GM18517 (cell line): ENCODE measurements around the gene NAP1L1.

Experiments
- ATAC-seq: cut with Tn5 transposase; IDR thresholded peaks from one replicate; pipeline ENCODE4 v1.9.1; 2021; ENCODE audit warnings: mild to moderate bottlenecking, moderate library complexity; ENCODE audit not compliant: unreplicated experiment

The NAP1L1 gene

GRCh38 chr12:76041406-76041805, 43.1 kb downstream of the NAP1L1 start:
- no peak for ATAC-seq

GRCh38 chr12:76040461-76040860, 44.0 kb downstream of the NAP1L1 start:
- ATAC-seq = no peak

DNA sequence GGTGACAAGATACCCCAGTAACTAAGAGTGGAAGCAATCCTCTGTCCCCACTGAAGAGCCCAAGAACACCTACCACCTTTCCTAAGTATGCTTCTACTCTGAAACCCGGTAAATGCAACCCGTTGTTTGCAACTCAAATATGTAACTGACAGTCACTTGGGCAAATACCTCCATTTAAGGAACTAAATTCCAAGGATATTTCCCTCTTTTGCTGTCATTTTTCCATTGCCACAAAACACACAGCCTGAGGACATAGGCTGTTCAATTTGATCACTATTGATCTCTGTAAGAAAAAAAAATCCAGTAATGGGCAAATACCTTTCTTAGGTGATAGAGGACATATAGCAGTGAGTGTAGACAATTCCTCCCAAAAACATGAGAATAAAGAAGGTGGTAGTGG, 46.3 kb downstream of the NAP1L1 start:
- ATAC-seq = no peak

DNA sequence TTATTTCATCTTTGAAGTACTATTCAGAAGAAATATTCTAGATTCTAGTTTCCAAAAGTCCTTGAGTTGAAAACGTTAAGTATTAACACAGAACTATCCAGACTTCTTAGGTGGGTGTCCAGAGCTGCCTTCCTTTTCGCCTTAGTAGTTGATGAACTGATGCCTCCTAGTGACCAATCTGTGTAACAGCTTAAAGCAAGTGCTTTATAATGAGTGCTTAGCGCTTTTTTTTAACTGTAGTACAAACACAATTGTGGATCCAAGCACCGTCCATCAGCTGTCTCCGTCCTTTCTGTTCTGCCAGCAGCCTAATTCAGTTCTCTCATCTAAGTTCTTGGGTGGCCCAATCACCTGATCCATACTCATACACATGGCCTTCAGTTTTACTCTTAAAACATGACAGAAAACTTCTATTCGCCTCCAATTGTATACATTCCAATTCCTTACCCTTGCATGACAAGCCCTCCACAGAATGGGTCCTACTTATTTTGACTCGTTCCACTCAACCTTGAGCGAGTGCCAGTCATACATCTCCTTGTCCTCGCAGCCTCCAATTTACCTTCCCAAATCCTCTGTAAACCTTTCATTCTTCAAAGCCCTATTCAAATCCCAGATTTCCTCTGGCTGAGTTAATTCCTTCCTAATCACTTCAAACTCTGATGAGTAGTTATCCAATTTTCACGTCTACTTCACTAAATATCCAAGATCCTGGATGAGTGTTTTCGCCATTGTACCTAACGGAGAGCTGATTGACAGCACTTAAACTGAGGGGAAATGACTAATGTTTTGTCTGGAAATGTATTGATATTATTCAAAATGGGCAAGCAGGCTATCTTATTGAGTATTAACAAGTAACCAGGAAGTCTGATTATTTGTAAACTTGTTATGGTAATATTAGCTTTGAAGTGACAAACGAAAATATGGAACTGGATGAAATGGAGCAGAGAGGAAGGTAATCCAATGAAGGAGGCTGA, 47.1 kb downstream of the NAP1L1 start:
- ATAC-seq = peak; percentile 68

DNA sequence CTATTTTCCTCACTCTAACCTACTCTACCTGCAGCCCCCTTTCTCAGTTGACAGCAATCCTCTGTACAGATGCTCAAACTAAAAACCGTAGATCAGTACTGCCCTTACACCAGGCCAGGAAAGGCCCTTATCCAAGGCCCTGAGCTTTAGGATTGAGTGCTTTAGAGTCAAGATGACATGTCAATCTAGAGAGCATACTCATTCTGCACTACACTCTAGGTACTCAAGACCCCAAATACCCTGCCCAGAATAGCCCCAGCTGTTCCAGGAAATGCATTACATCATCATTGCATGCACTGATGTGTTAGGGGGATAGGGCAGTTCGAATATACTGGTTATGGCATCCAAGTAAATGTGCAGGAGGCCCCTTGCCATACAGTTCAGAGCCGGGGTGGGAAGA, 49.4 kb downstream of the NAP1L1 start:
- no peak for ATAC-seq

DNA sequence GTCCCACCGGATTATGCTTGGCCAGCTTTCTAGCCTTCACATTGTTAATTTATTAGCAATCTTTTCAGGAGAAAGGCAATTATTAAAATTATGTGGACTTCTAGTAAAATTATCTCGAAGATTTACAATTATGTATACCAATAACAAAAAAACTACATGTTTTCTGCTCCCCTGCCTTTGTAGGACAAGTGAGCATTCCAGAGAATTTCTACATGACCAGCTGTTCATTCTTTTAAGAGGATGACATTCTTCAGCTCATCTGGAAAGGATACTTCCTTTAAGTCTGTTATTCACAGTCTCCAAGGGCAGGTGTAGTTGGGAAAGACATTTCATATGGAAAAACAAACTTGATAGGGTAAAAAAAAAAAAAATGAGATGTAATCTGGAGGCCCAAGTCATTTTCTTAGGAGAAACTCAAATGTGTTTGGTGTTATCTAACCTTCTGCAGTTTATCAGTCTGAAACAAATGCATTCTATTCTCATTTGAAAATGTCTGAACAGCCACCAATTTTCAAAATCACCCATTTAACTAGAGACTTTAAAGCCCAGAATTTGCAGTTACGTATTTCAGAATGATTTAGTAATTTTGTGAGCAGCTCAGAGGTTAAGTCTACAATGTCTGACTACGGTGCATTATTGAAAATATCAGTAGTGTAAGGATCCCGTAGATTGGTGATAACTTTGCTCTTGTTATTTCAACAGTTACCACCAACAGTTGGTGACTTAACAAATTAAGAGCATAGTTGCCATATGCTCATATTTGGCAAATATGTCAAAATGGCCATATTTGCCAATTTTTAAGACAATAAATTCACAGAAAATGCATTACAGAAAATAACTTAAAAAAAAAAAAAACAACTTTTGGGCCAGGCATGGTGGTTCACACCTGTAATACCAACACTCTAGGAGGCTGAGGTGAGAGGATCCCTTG, 51.1 kb downstream of the NAP1L1 start:
- ATAC-seq = no peak

GRCh38 chr12:76032043-76032981, 52.2 kb downstream of the NAP1L1 start:
- ATAC-seq = peak; percentile 35

GRCh38 chr12:76031414-76032042, 53.0 kb downstream of the NAP1L1 start, which contains the start of gene PHLDA1:
TSS of gene PHLDA1 (minus strand) at chr12:76031776.
- ATAC-seq = peak; percentile 73

DNA sequence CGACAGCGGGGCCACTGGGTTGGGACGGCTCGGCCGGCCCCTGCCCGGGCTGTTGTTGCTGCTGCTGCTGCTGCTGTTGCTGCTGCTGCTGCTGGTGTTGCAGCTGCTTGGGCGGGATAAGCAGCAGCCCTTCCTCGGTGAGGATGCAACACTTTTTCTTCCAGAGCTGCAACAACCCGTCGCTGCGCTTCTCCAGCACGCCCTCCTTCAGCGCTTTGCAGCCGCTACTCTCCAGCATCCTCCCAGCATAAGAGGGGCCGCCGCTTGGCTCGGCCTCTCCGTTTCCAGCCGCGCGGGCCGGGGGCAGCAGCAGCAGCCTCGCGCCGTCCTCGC, 53.4 kb downstream of the NAP1L1 start:
- ATAC-seq = no peak

DNA sequence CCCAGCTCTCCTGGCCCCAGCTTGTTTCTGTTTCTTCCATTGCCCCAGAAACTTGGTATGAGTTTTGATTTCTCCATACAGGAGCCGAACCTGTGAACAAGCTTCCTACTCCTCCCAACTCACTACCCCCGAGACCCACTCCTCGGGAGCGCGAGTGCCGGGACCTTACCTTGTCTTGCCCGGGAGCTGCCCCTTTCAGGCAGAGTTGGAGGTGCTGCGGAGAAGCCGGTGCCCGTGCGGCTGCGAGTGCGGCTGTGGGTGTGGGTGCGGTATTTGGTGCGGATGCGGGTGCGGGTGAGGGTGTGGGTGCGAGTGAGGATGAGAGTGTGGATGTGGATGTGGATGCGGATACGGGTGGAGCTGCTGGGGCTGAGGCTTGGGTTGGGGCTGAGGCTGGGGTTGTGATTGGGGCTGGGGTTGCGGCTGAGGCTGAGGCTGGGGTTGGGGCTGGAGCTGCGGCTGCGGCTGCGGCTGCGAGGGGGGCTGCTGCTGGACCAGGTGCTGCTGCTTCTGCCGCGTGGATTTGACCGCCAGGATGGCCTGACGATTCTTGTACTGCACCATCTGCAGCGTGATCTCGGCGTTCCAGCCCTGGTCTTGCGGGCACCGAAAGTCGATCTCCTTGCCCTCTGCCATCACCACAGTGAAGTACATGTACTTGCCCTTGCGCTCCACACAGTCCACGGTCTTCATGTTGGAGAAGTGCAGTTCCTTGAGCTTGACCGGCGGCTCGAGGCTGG, 54.0 kb downstream of the NAP1L1 start:
- ATAC-seq = no peak

DNA sequence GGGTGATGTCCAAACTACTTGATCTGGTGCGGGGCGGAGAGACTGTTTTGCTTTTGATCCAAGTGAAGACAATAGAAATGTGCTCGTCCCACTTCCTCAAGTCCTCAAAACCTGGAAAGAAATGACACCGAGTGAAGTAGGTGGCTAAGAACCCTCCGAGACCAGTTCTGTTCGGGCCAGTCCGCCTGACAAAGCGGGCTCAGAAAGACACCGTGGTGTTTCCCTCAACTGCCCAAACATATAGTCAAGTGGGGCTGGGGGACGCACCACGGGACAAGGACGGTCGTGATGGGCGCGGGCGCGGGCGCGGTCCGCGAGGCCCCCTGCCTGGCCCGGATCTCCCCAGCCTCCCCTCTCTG, 54.5 kb downstream of the NAP1L1 start:
- ATAC-seq = no peak

- no peak for ATAC-seq
Observed at GRCh38 chr12:76028571-76029277, 55.8 kb downstream of the NAP1L1 start.

GRCh38 chr12:76026643-76027063, 57.8 kb downstream of the NAP1L1 start:
- no peak for ATAC-seq

- no peak for ATAC-seq
Observed at GRCh38 chr12:76025601-76026575, 58.6 kb downstream of the NAP1L1 start.

DNA sequence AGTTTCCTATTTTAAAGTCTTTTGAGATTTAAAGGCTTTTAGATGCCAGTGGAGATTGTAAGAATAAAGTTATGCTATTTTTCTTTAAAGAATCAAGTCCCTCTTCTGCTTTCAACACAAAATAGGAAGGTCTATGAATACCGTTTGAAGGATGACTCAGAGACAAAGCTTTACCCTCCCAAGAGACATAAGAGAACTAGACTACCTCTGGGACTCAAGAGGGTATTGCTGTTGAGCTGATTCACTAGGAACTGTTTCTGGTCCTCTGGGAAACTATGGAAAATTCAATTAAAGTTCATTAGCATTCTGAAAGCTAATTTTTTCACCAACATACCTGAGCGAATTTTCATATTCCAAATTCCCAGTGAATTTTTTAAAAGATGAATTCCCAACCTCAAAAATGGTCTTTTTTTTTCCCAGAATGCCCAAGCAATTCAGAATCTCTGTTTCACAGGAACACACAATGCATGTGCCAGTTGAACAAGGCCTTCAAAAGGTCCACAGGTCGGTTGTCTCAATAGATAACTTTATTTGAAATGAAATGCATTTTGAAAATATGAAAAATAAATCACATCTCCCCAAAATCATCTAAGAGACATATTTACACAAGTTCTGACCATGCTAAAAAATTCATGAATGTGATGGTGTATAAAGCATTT, 59.4 kb downstream of the NAP1L1 start:
- ATAC-seq = no peak

- no peak for ATAC-seq
Observed at GRCh38 chr12:76024102-76024781, 60.2 kb downstream of the NAP1L1 start.
